Naive thymus-derived CD4-positive, alpha-beta T cell (primary cell): ENCODE data around the gene CHIC2. TPM values are rescaled to one million over a fixed set of nuclear protein-coding genes. Genes with fewer than 3 reads are reported as not detected.

ENCODE experiments used
- ATAC-seq: fragments of 150-1000 bp; cut with Tn5 transposase; 2 replicates; pipeline ENCODE4 v1.10.0; 2021; ENCODE audit warnings: mild to moderate bottlenecking, moderate library complexity
- CTCF ChIA-PET: fragments of 350-600 bp; sonication (Branson Sonifier 250); formaldehyde crosslinking; loops from one replicate; lab custom pipeline; 2021; ENCODE audit warnings: antibody characterized with exemption; lab: Charles Lee
- POLR2A ChIA-PET: fragments of 350-600 bp; sonication (Branson Sonifier 250); formaldehyde crosslinking; loops from one replicate; lab custom pipeline; 2021; ENCODE audit warnings: antibody characterized with exemption, inconsistent platforms; lab: Charles Lee
- DNase-seq, 9 donors: peaks; one replicate each; pipeline versions ENCODE4 v3.0.0 to v3.0.0-alpha.2; 2020 to 2022; ENCODE audit warnings: mixed read lengths in 1 of 9
- H3K27ac ChIP-seq: one replicate; pipeline ENCODE4 v1.7.0; 2013; ENCODE audit warnings: mild to moderate bottlenecking, low read depth, low read length, moderate library complexity
- H3K27me3 ChIP-seq, 2 donors: one replicate each; pipeline ENCODE4 v1.7.0; 2013; ENCODE audit warnings: low read length in 2 of 2, mild to moderate bottlenecking in 2 of 2, moderate library complexity in 2 of 2; ENCODE audit not compliant: control insufficient read depth in 2 of 2, insufficient read depth in 2 of 2
- H3K36me3 ChIP-seq, 3 experiments: 1 replicate in 2 of 3; 2 replicates in 1 of 3; pipeline ENCODE4 v1.7.0; 2013; ENCODE audit warnings: low read length in 3 of 3, mild to moderate bottlenecking in 3 of 3, moderate library complexity in 1 of 3; ENCODE audit not compliant: insufficient read depth in 3 of 3, control insufficient read depth in 2 of 3
- H3K4me1 ChIP-seq, 2 donors: one replicate each; pipeline ENCODE4 v1.7.0; 2013; ENCODE audit warnings: low read length in 2 of 2, mild to moderate bottlenecking in 2 of 2, moderate library complexity in 1 of 2; ENCODE audit not compliant: control insufficient read depth in 2 of 2, insufficient read depth in 2 of 2
- H3K4me3 ChIP-seq: 2 replicates; pipeline ENCODE4 v1.7.0; 2013; ENCODE audit warnings: mild to moderate bottlenecking, low read length
- H3K9me3 ChIP-seq, 3 experiments: 1 replicate in 2 of 3; 2 replicates in 1 of 3; pipeline ENCODE4 v1.7.0; 2013; ENCODE audit warnings: low read length in 3 of 3; ENCODE audit not compliant: control insufficient read depth in 2 of 3
- H3K27ac Mint-ChIP-seq, 9 donors: one replicate each; pipeline ENCODE4 v1.8.0; 2020 to 2022; ENCODE audit warnings: mixed read lengths in 9 of 9, mild to moderate bottlenecking in 8 of 9, moderate library complexity in 5 of 9, inconsistent platforms in 2 of 9
- H3K27me3 Mint-ChIP-seq, 5 donors: one replicate each; pipeline ENCODE4 v1.8.0; 2021 to 2022; ENCODE audit warnings: mixed read lengths in 5 of 5, mild to moderate bottlenecking in 1 of 5
- H3K36me3 Mint-ChIP-seq, 5 donors: one replicate each; pipeline ENCODE4 v1.8.0; 2020 to 2022; ENCODE audit warnings: mixed read lengths in 5 of 5, mild to moderate bottlenecking in 3 of 5, inconsistent platforms in 1 of 5
- H3K4me1 Mint-ChIP-seq, 7 donors: one replicate each; pipeline ENCODE4 v1.8.0; 2020 to 2022; ENCODE audit warnings: mixed read lengths in 7 of 7, mild to moderate bottlenecking in 3 of 7, inconsistent platforms in 1 of 7
- H3K4me3 Mint-ChIP-seq, 10 donors: one replicate each; pipeline ENCODE4 v1.8.0; 2020 to 2022; ENCODE audit warnings: mild to moderate bottlenecking in 10 of 10, mixed read lengths in 10 of 10, moderate library complexity in 6 of 10, inconsistent platforms in 2 of 10
- H3K9me3 Mint-ChIP-seq, 11 donors: one replicate each; pipeline ENCODE4 v1.8.0; 2020 to 2022; ENCODE audit warnings: mixed read lengths in 11 of 11, mild to moderate bottlenecking in 4 of 11, inconsistent platforms in 1 of 11, moderate library complexity in 1 of 11
- intact Hi-C, 2 donors: fragments of 100-400 bp; cut with micrococcal nuclease; formaldehyde crosslinking; loops; one replicate each; pipeline ENCODE4 v1.15.1; 2023
- polyA plus RNA-seq, 2 donors: library from polyadenylated mRNA; unstranded; fragments of 300-500 nt; fragmentation: Illumina TruSeq; gene quantifications; one replicate each; pipeline ENCODE4 v1.2.3, GENCODE V29; 2021
- total RNA-seq, 6 experiments: library from RNA in 5 of 6; stranded (reverse) in 5 of 6; gene quantifications; 1 replicate in 5 of 6; 2 replicates in 1 of 6; pipeline ENCODE4 v1.2.3 and lab custom pipeline; 2021 to 2026

Gene CHIC2
- total and polyA plus RNA-seq, 7 experiments from 2014 or later, result 22.4 to 64.2 (median 47.2) TPM

- ATAC-seq (no peak), DNase-seq (no peak)
- H3K36me3 Mint-ChIP-seq, result peaks cover 0 to 4% (median 0%) of the 10 kb centered on the region in 5 donors
- Histone ChIP-seq H3K9me3 (no peaks in the 10 kb centered on the region), H3K27me3 (peaks cover 19 to 52% of the 10 kb centered on the region in 2 donors), H3K27ac (no peak overlapping the region), H3K4me1 (peaks cover 13 to 30% of the 10 kb centered on the region in 2 donors), H3K4me3 (no peak overlapping the region), H3K36me3 (no peaks in the 10 kb centered on the region)
- peaks cover 79 to 94% (median 89%) of the 10 kb centered on the region in 5 donors for H3K27me3 Mint-ChIP-seq
- H3K4me1 Mint-ChIP-seq, result peaks cover 26 to 53% (median 44%) of the 10 kb centered on the region in 7 donors
- CTCF ChIA-PET, result interaction anchor here (1.0 kb wide), 1 partner anchor 40 kb away, joined by 3 read pairs; no protein-coding TSS in a partner anchor
- no peak overlapping the region for H3K27ac Mint-ChIP-seq
- POLR2A ChIA-PET, result no interaction called here
- no peak overlapping the region for H3K4me3 Mint-ChIP-seq
- peaks cover 0 to 2% (median 0%) of the 10 kb centered on the region in 11 donors for H3K9me3 Mint-ChIP-seq
- intact Hi-C loops, result loop anchor here (5.0 to 10.0 kb wide), 3 partner anchors 163 to 850 kb away; partner anchors contain the start of gene SCFD2 (in 1 of the 2)
Measured at GRCh38 chr4:54095110-54095825, 30.9 kb upstream of the CHIC2 start.

DNA sequence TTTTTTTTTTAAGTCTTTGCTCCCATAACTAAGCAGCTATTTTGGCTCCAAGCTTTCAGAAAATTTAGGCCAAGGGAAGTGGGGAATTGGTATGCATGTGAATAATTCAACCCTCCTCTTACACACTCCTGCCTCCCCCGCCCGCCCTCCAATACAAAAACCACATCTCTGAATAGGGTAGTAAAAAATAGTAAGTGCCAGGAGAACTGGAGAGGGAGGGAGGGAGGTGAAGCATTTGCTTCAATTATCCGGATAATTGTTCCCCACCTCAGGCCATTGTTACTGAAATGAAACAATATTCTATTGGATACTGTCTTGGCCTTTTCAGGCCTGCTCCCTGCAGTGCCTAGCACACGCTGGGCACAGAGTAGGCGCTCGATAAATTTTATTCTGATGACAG, 30.0 kb upstream of the CHIC2 start:
- H3K36me3 Mint-ChIP-seq, result peaks cover 0 to 4% (median 0%) of the 10 kb centered on the region in 5 donors
- intact Hi-C loops, result loop anchor here (1.0 to 10.0 kb wide), 4 partner anchors 8 to 850 kb away; partner anchors contain the start of gene SCFD2 (in 1 of the 2)
- ChIA-PET CTCF (no interaction called here), POLR2A (interaction anchor here (0.5 kb wide), 1 partner anchor 50 kb away, joined by 3 read pairs; no protein-coding TSS in a partner anchor)
- Histone ChIP-seq H3K27me3 (peaks cover 19 to 50% of the 10 kb centered on the region in 2 donors), H3K9me3 (no peaks in the 10 kb centered on the region), H3K4me3 (no peak overlapping the region), H3K27ac (no peak overlapping the region), H3K4me1 (peaks cover 12 to 23% of the 10 kb centered on the region in 2 donors), H3K36me3 (no peaks in the 10 kb centered on the region)
- H3K4me3 Mint-ChIP-seq, result peak overlapping the region in 2 of 10 donors; percentile 67 to 97
- DNase-seq (no peak), ATAC-seq (no peak)
- no peak overlapping the region for H3K27ac Mint-ChIP-seq
- H3K9me3 Mint-ChIP-seq, result peaks cover 0 to 2% (median 0%) of the 10 kb centered on the region in 11 donors
- H3K4me1 Mint-ChIP-seq, result peaks cover 23 to 51% (median 41%) of the 10 kb centered on the region in 7 donors
- H3K27me3 Mint-ChIP-seq, result peaks cover 76 to 91% (median 82%) of the 10 kb centered on the region in 5 donors

DNA sequence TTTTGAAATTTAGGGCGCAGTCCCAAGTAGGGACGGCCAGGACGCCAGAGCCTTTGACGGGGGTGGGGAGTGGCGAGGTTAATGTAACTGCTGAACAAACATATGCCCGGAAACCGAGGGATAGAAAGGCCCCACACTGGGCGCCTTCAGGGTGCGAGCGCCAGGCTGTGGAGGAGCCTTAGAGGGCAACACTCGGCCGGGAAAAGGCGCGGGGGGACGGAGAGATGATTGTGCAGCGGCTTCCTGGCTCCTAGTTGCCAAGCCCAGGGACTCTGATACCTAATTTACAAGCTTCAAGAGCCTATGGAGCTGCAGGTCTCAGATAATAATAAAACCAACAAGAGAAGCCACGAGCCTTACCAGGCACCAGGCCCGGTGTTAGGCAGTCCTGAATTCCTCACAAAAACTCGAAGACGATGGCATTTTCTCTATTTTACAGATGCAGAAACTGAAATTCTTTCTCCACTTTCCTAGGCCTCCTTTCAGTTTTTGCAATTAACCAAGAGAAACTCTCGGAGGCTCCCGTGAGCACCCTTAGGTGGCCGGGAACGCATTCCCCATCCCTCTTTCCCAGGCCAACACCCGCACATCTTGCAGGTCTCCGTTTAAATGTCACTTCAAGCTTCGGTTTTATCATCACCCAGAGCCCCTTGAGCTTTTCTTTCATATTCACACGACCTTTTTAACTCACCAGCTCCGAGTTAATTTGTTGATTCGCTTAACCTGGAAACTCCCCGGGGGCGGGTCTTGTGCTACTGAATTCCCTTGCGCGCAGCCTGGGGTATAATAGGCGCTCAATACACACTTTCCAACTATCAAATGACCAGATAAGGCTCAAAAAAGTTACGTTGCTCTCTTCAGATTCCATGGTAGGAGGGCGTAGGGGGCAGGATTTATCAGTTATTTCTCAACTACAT, 29.2 kb upstream of the CHIC2 start:
- intact Hi-C loops, result loop anchor here (1.0 to 10.0 kb wide), 5 partner anchors 9 to 851 kb away; partner anchors contain the start of gene SCFD2 (in 1 of the 2)
- peaks cover 18 to 42% (median 32%) of the 10 kb centered on the region in 7 donors for H3K4me1 Mint-ChIP-seq
- H3K4me3 Mint-ChIP-seq, result peak overlapping the region; percentile 15 to 97 (median 58)
- H3K27me3 ChIP-seq, result peaks cover 15 to 41% of the 10 kb centered on the region in 2 donors
- peak overlapping the region in 1 of 9 donors; percentile 46 for H3K27ac Mint-ChIP-seq
- POLR2A ChIA-PET, result interaction anchor here (0.7 to 1.3 kb wide), 2 partner anchors 12 to 30 kb away, joined by 3 read pairs; partner anchors contain the start of gene CHIC2
- no peak overlapping the region for H3K27ac ChIP-seq
- no peaks in the 10 kb centered on the region for H3K36me3 ChIP-seq
- no peaks in the 10 kb centered on the region for H3K9me3 ChIP-seq
- peaks cover 0 to 2% (median 0%) of the 10 kb centered on the region in 11 donors for H3K9me3 Mint-ChIP-seq
- DNase-seq (peak in 2 of 9 donors; percentile 28 to 58), ATAC-seq (no peak)
- H3K4me1 ChIP-seq, result peaks cover 3 to 15% of the 10 kb centered on the region in 2 donors
- CTCF ChIA-PET, result no interaction called here
- peaks cover 0 to 4% (median 0%) of the 10 kb centered on the region in 5 donors for H3K36me3 Mint-ChIP-seq
- H3K4me3 ChIP-seq, result no peak overlapping the region
- H3K27me3 Mint-ChIP-seq, result peaks cover 71 to 87% (median 73%) of the 10 kb centered on the region in 5 donors

GRCh38 chr4:54092405-54093323, 28.3 kb upstream of the CHIC2 start:
- intact Hi-C loops, result loop anchor here (1.0 to 10.0 kb wide), 5 partner anchors 9 to 852 kb away; partner anchors contain the start of gene SCFD2 (in 1 of the 2)
- ChIA-PET POLR2A (interaction anchor here (1.3 kb wide), 1 partner anchor 29 kb away, joined by 3 read pairs; the partner anchor contains the start of gene CHIC2), CTCF (no interaction called here)
- Mint-ChIP-seq H3K9me3 (peaks cover 0 to 2% (median 0%) of the 10 kb centered on the region in 11 donors), H3K4me3 (peak overlapping the region; percentile 87 to 97 (median 88)), H3K4me1 (peaks cover 18 to 37% (median 29%) of the 10 kb centered on the region in 7 donors), H3K36me3 (peaks cover 0 to 4% (median 0%) of the 10 kb centered on the region in 5 donors), H3K27me3 (peaks cover 64 to 85% (median 67%) of the 10 kb centered on the region in 5 donors), H3K27ac (peak overlapping the region in 1 of 9 donors; percentile 46)
- Histone ChIP-seq H3K27ac (no peak overlapping the region), H3K9me3 (no peaks in the 10 kb centered on the region), H3K36me3 (no peaks in the 10 kb centered on the region), H3K4me1 (peaks cover 0 to 11% of the 10 kb centered on the region in 2 donors), H3K4me3 (peak overlapping the region; percentile 67), H3K27me3 (peaks cover 14 to 34% of the 10 kb centered on the region in 2 donors)
- no peak for DNase-seq
- no peak for ATAC-seq

DNA sequence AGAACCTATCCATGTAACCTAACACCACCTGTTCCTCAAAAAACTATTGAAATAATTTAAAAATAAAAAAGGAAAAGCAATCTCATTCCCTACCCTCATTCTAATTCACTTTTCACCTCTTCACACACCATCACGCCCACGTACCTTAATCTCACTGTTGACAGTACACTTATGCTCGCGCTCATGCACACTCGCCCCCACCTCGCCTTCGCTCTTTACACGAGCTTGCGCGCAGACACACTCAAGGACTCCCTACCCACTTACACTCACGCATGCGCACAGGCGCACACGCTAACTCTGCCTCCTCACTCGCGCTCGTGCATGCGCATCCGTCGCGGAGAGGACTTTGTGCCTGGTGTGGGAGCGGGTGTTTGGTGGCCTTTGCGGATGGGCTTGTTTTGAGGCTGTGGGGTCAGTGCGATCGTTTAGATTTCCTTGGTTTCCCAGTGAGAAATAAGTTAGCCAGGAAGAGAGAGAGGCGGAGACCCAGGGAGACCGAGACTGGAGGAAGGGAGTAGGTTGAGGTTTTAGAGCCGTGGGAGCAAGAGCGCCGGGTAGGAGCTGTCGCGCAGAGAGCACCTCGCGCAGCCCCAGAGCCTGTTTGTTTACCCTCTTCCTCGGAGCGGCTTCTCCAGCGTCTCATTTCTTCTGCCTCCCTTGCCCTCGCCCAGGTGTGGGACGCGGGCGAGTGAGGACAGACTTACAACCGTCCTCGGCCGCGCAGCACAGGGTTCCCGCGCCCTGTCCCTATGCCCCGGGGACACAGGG, 27.4 kb upstream of the CHIC2 start:
- Mint-ChIP-seq H3K4me1 (peaks cover 18 to 36% (median 29%) of the 10 kb centered on the region in 7 donors), H3K36me3 (peaks cover 0 to 4% (median 0%) of the 10 kb centered on the region in 5 donors), H3K27me3 (peaks cover 56 to 83% (median 59%) of the 10 kb centered on the region in 5 donors), H3K27ac (peak overlapping the region in 7 of 9 donors; percentile 2 to 66 (median 29)), H3K4me3 (peak overlapping the region; percentile 87 to 97 (median 88)), H3K9me3 (peaks cover 0 to 1% (median 0%) of the 10 kb centered on the region in 11 donors)
- Histone ChIP-seq H3K27ac (no peak overlapping the region), H3K27me3 (peaks cover 11 to 33% of the 10 kb centered on the region in 2 donors), H3K9me3 (no peaks in the 10 kb centered on the region), H3K4me3 (peak overlapping the region; percentile 67), H3K36me3 (no peaks in the 10 kb centered on the region), H3K4me1 (peaks cover 0 to 11% of the 10 kb centered on the region in 2 donors)
- ChIA-PET POLR2A (interaction anchor here (1.0 to 1.2 kb wide), 3 partner anchors 15 to 29 kb away, joined by 3 to 4 read pairs (median 4); no protein-coding TSS in a partner anchor), CTCF (no interaction called here)
- peak; percentile 91 for ATAC-seq
- DNase-seq, result peak; percentile 72 to 89 (median 83)
- intact Hi-C loops, result loop anchor here (1.0 to 10.0 kb wide), 8 partner anchors 9 to 1370 kb away; partner anchors contain the start of genes CHIC2 (in 2 of the 2) and SCFD2 (in 1 of the 2)
